Heart right ventricle (tissue), 16 donors: ENCODE measurements around the gene FAM204A. TPM values are rescaled to one million over a fixed set of nuclear protein-coding genes. Genes with fewer than 3 reads are reported as not detected.

Experiments
- ATAC-seq, 8 donors: fragments of 200-7000 bp; cut with Tn5 transposase; one replicate each; pipeline ENCODE4 v1.9.1; 2020; ENCODE audit warnings: mild to moderate bottlenecking in 8 of 8, moderate library complexity in 8 of 8, moderate number of reproducible peaks in 1 of 8
- DNase-seq, 2 donors: peaks; one replicate each; pipeline ENCODE4 v3.0.0-alpha.2; 2020
- H3K27ac ChIP-seq, 10 donors: fragments of 200-600 bp; sonication (generic) in 2 of 10; one replicate each; pipeline versions ENCODE4 v1.5.0 to v1.8.0; 2020 to 2022; ENCODE audit warnings: mild to moderate bottlenecking in 3 of 10
- H3K27me3 ChIP-seq, 7 donors: fragments of 200-600 bp; one replicate each; pipeline ENCODE4 v1.8.0; 2021 to 2022; ENCODE audit warnings: mild to moderate bottlenecking in 2 of 7
- H3K36me3 ChIP-seq, 9 donors: fragments of 200-600 bp; sonication (generic) in 1 of 9; one replicate each; pipeline versions ENCODE4 v1.5.0 to v1.8.0; 2020 to 2022; ENCODE audit warnings: mild to moderate bottlenecking in 2 of 9
- H3K4me1 ChIP-seq, 9 donors: fragments of 200-600 bp; sonication (generic) in 1 of 9; one replicate each; pipeline versions ENCODE4 v1.5.0 to v1.8.0; 2020 to 2022; ENCODE audit warnings: mild to moderate bottlenecking in 4 of 9
- H3K4me3 ChIP-seq, 10 donors: fragments of 200-600 bp; sonication (generic) in 2 of 10; one replicate each; pipeline versions ENCODE4 v1.5.0 to v1.8.0; 2020 to 2022; ENCODE audit warnings: mild to moderate bottlenecking in 7 of 10, moderate library complexity in 2 of 10
- H3K9me3 ChIP-seq, 11 donors: fragments of 200-600 bp in 10 of 11; sonication (generic) in 2 of 11; one replicate each; pipeline versions ENCODE4 v1.5.0 to v1.8.0; 2013 to 2022; ENCODE audit warnings: mild to moderate bottlenecking in 2 of 11, control low read depth in 1 of 11, moderate library complexity in 1 of 11
- CTCF ChIP-seq, 9 donors: fragments of 200-600 bp; sonication (generic) in 2 of 9; IDR thresholded peaks; one replicate each; pipeline versions ENCODE4 v1.5.0 to v1.8.0; 2021 to 2022; ENCODE audit warnings: antibody characterized with exemption in 9 of 9, mild to moderate bottlenecking in 5 of 9, moderate library complexity in 1 of 9
- WGBS, 2 donors: extraction: QIAGEN DNeasy Blood & Tissue Kit; methylation state at CpG; one replicate each; pipeline ENCODE4 v1.1.7; 2013; ENCODE audit warnings: inconsistent platforms in 1 of 2; 5-methylcytosine and 5-hydroxymethylcytosine counted together
- intact Hi-C, 10 donors: fragments of 100-400 bp; cut with DNase I; formaldehyde crosslinking; loops; one replicate each; pipeline versions ENCODE4 v1.11.1 to v1.14.2; 2022
- polyA plus RNA-seq, 2 donors: library from polyadenylated mRNA; stranded (reverse); fragments of 200-250 nt; gene quantifications; one replicate each; pipeline ENCODE4 v1.2.3, GENCODE V29; 2013
- total RNA-seq, 10 donors: library from RNA; stranded (reverse); fragmentation: NEBNext Ultra II Directional in 3 of 10; extraction: Animal tissue kit (Norgen Biotek cat#: 25700) in 3 of 10; gene quantifications; one replicate each; pipeline versions ENCODE4 v1.2.1 to v1.2.4, GENCODE V29; 2021 to 2023
- donor health status: Arrhythmogenic right ventricular cardiomyopathy.
- donor health status: ischemic (EF 13 %, LVEDD 7.1; RV severe dilation, severe dysfunction).
- donor health status: healthy with polysubstance abuse.
- donor health status: DM: no; HTN: yes; CAD: no.
- donor health status: DM: no; HTN: no; CAD: no.
- donor health status: ischemic (EF 25% LVEDD 6.9; RV normal size, moderate dysfunction).
- donor health status: ischemic (EF 25% LVEDD 5.7; RV mildly dilated, moderate dysfunction).
- donor health status: healthy.
- donor health status: DM: yes; HTN: yes; CAD: no.
- donor health status: Ischemic cardiomyopathy.
- donor health status: ischemic (EF 35%, LVEDD 5.7; RV mildly dilated, moderate dysfunction).
- donor health status: nonischemic (EF 11% LVEDD 7.7; RV severe dilation, severe dysfunction).
- donor health status: DM: yes; HTN: yes; CAD: no.
- donor health status: PGD.
- donor health status: ischemic (EF 29% LVEDD 5.4; RV normal size, mild dysfunction).
- donor health status: nonischemic (EF 23%, LVEDD 6.1; RV moderate dilation, normal function).

Gene FAM204A
- total and polyA plus RNA-seq, 12 donors, result 29.0 to 77.7 (median 62.9) TPM

GRCh38 chr10:118278649-118279048 is 63.5 kb downstream of the FAM204A start:
- H3K36me3 ChIP-seq, result no peaks in the 10 kb centered on the region
- intact Hi-C loops, result no loop called here
- TF ChIP-seq CTCF (IDR thresholded peaks at IDR 0.05), result no peak
- no peak overlapping the region for H3K4me3 ChIP-seq
- H3K27me3 ChIP-seq, result peaks cover 0 to 11% (median 0%) of the 10 kb centered on the region in 7 donors
- H3K9me3 ChIP-seq, result peaks cover 0 to 20% (median 5%) of the 10 kb centered on the region in 11 donors
- no peaks in the 10 kb centered on the region for H3K4me1 ChIP-seq
- ATAC-seq (no peak), DNase-seq (no peak)
- H3K27ac ChIP-seq, result no peak overlapping the region

- H3K27ac ChIP-seq, result no peak overlapping the region
- peaks cover 0 to 2% (median 0%) of the 10 kb centered on the region in 9 donors for H3K4me1 ChIP-seq
- no peak for ATAC-seq
- peaks cover 0 to 20% (median 5%) of the 10 kb centered on the region in 11 donors for H3K9me3 ChIP-seq
- no peak for TF ChIP-seq CTCF (IDR thresholded peaks at IDR 0.05)
- DNase-seq, result no peak
- intact Hi-C loops, result no loop called here
- H3K36me3 ChIP-seq, result no peaks in the 10 kb centered on the region
- H3K27me3 ChIP-seq, result peaks cover 0 to 10% (median 2%) of the 10 kb centered on the region in 7 donors
- 93 to 98% methylated on average over 2 of the region's 2 CpGs for WGBS, 2 donors
- no peak overlapping the region for H3K4me3 ChIP-seq
Measured at GRCh38 chr10:118277871-118278270, 64.3 kb downstream of the FAM204A start.

DNA sequence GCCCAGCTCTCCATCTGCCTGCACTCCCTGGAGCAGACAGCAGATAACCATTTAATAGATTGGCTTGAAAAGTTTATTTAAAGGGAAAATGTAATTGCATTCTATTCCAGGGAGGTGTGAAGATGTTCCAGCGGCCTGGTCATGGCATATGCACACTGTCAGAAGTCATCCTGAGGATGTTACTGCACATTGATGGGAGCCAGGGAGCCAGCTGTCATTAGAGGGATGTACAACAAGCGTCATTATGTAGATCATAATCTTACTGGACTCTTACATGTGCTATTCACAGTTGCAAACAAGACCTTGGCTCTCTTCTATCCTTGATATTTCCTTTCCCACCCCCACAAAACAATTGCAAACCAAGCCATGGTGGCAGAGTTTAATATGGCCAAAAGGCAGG is 65.4 kb downstream of the FAM204A start:
- no peak for ATAC-seq
- WGBS, 2 donors, result 61 to 64% methylated on average over 2 of the region's 2 CpGs
- intact Hi-C loops, result no loop called here

GRCh38 chr10:118276204-118276603 is 65.9 kb downstream of the FAM204A start:
- ATAC-seq, result no peak

More for the DNA sequence above, 65.4 kb downstream of the FAM204A start:
- peaks cover 0 to 21% (median 11%) of the 10 kb centered on the region in 7 donors for H3K27me3 ChIP-seq
- TF ChIP-seq CTCF (IDR thresholded peaks at IDR 0.05), result no peak
- H3K27ac ChIP-seq, result no peak overlapping the region
- no peaks in the 10 kb centered on the region for H3K36me3 ChIP-seq
- peaks cover 0 to 8% (median 0%) of the 10 kb centered on the region in 9 donors for H3K4me1 ChIP-seq
- no peak overlapping the region for H3K4me3 ChIP-seq
- no peak for DNase-seq
- H3K9me3 ChIP-seq, result peaks cover 0 to 20% (median 5%) of the 10 kb centered on the region in 11 donors

More at GRCh38 chr10:118276204-118276603, 65.9 kb downstream of the FAM204A start:
- Histone ChIP-seq H3K27me3 (peaks cover 0 to 22% (median 16%) of the 10 kb centered on the region in 7 donors), H3K9me3 (peaks cover 0 to 20% (median 5%) of the 10 kb centered on the region in 11 donors), H3K36me3 (no peaks in the 10 kb centered on the region), H3K4me1 (peaks cover 0 to 10% (median 0%) of the 10 kb centered on the region in 9 donors), H3K27ac (no peak overlapping the region), H3K4me3 (no peak overlapping the region)
- DNase-seq, result no peak
- TF ChIP-seq CTCF (IDR thresholded peaks at IDR 0.05), result no peak
- intact Hi-C loops, result no loop called here
